Stimulated activated naive CD8-positive, alpha-beta T cell treated with anti-CD3 and anti-CD28 coated beads, Interleukin-15, Interleukin-2, amounts not matched to agents 100 ng/mL and 50 ng/mL, for 24 hours (primary cell): ENCODE measurements around the gene DLK2.

Source experiments
- H3K27ac Mint-ChIP-seq: one replicate; pipeline ENCODE4 v1.8.0; 2021; ENCODE audit warnings: mild to moderate bottlenecking, mixed read lengths
- H3K27me3 Mint-ChIP-seq: one replicate; pipeline ENCODE4 v1.8.0; 2021; ENCODE audit warnings: mixed read lengths
- H3K36me3 Mint-ChIP-seq: one replicate; pipeline ENCODE4 v1.8.0; 2021; ENCODE audit warnings: low read depth, mixed read lengths
- H3K4me1 Mint-ChIP-seq: one replicate; pipeline ENCODE4 v1.8.0; 2021; ENCODE audit warnings: low read depth, mixed read lengths
- H3K4me3 Mint-ChIP-seq: one replicate; pipeline ENCODE4 v1.8.0; 2021; ENCODE audit warnings: mild to moderate bottlenecking, mixed read lengths
- H3K9me3 Mint-ChIP-seq: one replicate; pipeline ENCODE4 v1.8.0; 2021; ENCODE audit warnings: mixed read lengths

Gene DLK2

DNA sequence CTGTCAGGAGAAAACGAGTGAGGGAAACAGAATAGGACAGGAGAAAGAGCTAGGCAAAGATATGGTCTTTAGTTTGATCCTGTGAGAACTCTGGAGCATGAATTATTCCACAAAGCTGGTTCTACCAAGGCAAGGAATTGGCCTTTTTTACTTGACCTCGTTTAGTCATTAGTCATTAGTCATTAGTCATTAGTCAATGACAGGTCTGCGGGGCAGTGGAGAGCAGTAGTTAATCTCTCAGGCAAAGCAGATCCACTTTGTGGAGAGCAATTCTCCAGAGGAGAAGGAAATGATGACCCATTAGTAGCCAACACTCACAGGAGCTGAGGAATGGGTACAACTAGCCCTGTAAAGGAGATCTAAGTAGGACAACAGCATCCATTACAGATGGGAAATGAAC, 50.0 kb downstream of the DLK2 start:
- H3K4me1 Mint-ChIP-seq: no peaks in the 10 kb centered on the region
- no peaks in the 10 kb centered on the region for H3K9me3 Mint-ChIP-seq
- no peaks in the 10 kb centered on the region for H3K36me3 Mint-ChIP-seq
- peaks cover 23% of the 10 kb centered on the region for H3K27me3 Mint-ChIP-seq
- H3K4me3 Mint-ChIP-seq: no peak overlapping the region
- no peak overlapping the region for H3K27ac Mint-ChIP-seq

DNA sequence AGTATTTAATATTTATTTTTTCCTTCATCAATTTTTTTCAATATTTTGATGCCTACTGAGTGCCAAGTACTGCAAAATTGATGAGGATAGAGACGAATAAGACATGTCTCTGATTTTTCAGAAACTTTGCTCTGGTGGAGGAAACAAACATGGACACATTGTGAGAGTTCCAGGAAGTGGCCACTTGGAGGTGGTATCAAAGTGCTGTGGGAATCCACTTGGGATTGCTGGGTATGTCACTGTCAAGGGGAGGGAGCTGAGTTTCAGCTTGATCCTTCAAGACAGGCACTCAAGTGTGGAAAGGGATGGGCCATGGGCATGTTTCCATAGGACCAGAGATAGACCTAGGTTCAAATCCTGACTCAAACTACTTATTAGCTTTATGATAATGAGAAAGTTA, 52.5 kb downstream of the DLK2 start:
- Mint-ChIP-seq H3K4me1 (peaks cover 2% of the 10 kb centered on the region), H3K9me3 (no peaks in the 10 kb centered on the region), H3K4me3 (no peak overlapping the region), H3K36me3 (no peaks in the 10 kb centered on the region), H3K27me3 (peaks cover 18% of the 10 kb centered on the region), H3K27ac (no peak overlapping the region)

DNA sequence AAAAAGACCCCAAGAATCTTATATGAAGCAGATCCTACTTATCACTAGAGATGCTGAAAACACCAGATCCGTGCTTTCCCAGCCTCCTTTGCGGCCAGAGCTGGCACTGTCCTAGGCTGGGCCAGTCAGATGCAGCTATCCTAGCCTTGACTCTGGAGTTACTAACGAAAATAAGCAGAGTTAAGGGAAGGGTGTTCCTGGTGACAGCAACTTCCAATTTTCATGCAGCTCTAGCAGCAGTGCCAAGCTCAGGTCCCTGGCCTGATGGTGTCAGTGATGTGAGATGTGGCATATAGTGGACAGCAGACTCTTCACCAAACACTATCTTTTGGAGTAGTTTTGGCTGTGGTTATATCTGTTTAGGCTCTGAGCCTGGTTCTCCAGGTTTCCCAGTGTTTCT, 53.6 kb downstream of the DLK2 start:
- Mint-ChIP-seq H3K4me3 (no peak overlapping the region), H3K9me3 (no peaks in the 10 kb centered on the region), H3K36me3 (no peaks in the 10 kb centered on the region), H3K27ac (no peak overlapping the region), H3K4me1 (peaks cover 3% of the 10 kb centered on the region), H3K27me3 (peaks cover 15% of the 10 kb centered on the region)
